GM19452 (cell line): ENCODE data around the gene CALR3.
"Not testable (repeated sequence)": the region's sequence is repeated elsewhere in the genome, so short reads cannot be mapped to it uniquely, and the experiment has no call there.

Experiments used
- ATAC-seq: cut with Tn5 transposase; IDR thresholded peaks from one replicate; pipeline ENCODE4 v1.9.1; 2021; ENCODE audit not compliant: unreplicated experiment

CALR3 gene

DNA sequence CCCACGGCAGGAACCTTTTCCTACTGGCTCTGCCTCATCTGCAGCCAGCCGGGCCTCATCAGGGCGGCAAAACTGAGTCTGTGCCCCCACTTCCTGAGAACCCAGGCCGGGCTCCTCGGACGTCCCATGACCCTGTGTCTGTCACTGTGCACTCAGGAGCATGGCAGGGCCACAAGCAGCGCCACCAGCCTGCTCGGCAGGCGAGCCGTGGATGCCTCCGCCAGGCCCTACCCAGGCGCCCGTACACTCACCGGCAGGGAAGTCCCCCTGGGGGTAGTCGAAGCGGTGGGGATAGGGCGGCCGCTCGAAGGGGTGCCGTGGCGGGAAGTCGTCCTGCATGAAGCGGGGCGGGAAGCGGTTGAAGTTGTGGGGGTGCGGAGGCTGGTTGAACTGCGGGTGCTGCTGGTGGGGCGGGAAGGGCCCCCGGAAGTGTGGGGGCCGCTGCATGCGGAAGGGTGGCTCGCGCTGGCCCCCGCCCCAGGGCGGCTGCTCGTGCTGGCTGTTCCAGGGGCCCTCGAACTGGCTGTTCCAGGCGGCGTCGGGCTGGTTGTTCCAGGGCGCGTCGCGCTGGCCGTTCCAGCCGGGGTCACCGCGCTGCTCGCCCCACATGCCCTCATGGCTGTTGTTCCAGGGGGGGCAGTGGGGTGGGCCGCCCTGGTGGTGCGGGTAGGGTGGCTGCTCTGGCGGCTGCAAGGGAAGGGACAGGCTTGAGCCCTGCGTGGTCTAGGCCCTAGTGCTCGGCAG is 29.2 kb upstream of the CALR3 start:
- ATAC-seq: no peak

- ATAC-seq: no peak
These were observed 26.8 kb upstream of the CALR3 start for GRCh38 chr19:16522559-16523377.

DNA sequence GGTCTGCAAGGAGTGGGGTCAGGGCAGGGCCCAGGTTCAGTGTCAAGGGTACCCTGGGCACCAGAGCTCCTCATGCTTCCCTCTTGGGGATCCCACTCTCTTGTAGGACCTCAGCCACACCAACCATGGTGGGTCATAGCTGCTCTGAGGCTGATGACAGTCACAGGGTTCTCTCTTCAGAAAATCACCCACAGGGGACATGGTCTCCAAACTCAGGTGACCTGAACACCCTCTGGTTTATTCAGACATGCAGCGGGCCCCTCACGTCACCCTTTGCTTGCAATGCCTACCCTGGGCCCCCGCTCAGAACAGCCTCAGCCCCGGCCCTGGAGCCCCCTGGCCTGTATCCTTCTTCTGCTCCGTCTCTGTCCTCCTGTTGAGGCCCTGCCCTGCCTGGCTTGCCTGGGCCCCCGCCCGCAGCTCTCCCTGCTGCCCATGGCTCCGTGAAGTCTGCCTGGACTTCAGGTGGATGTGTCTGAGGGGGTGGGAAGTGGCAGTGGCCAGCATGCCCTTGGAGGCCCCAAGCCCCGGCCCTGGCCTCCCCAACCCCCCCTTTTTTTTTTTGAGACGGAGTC is 25.8 kb upstream of the CALR3 start:
- ATAC-seq: no peak

DNA sequence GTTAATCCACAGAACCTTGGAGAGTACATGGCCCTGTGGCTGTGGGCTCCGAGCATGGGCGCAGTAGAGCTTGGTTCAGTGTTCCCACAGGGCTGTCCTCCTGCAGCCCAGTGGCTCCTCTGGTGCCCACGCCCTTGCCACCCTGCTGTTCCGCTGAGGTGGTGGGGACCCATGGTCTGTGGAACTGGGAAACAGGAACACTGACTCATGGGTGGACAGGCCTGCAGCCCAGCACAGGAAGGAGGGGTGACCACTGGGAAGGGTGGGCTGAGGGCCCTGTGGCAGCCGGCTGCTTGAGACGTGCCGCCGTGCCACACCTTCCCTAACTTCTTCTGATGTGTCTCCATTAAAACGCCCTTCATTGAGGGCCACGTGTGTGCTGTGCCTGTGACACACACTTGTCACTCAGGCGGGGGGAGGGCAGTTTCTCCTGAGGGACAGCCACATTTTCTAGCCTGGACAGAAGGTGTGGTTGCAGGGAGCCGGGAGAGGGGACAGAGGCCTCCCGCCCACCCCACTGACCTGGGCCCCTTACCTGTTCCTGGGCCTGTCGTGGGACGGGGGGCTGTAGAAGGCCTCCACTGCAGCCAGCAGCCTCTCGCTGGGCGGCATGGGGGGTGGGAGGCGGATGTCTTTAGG is 25.1 kb upstream of the CALR3 start:
- no peak for ATAC-seq

- ATAC-seq: no peak
These were observed 24.4 kb upstream of the CALR3 start for GRCh38 chr19:16520074-16520973.

- no peak for ATAC-seq
These were observed 23.3 kb upstream of the CALR3 start for GRCh38 chr19:16519230-16519687.

GRCh38 chr19:16518483-16519229 is 22.7 kb upstream of the CALR3 start:
- no peak for ATAC-seq

GRCh38 chr19:16518061-16518460 is 22.1 kb upstream of the CALR3 start:
- no peak for ATAC-seq

- ATAC-seq: no peak
These were observed 21.1 kb upstream of the CALR3 start for GRCh38 chr19:16516923-16517610.

GRCh38 chr19:16516381-16516780 is 20.4 kb upstream of the CALR3 start:
- no peak for ATAC-seq

- ATAC-seq: no peak
These were observed 18.5 kb upstream of the CALR3 start for GRCh38 chr19:16514383-16515019.

- not testable (repeated sequence) for ATAC-seq
These were observed 16.6 kb upstream of the CALR3 start for GRCh38 chr19:16512611-16513010.

DNA sequence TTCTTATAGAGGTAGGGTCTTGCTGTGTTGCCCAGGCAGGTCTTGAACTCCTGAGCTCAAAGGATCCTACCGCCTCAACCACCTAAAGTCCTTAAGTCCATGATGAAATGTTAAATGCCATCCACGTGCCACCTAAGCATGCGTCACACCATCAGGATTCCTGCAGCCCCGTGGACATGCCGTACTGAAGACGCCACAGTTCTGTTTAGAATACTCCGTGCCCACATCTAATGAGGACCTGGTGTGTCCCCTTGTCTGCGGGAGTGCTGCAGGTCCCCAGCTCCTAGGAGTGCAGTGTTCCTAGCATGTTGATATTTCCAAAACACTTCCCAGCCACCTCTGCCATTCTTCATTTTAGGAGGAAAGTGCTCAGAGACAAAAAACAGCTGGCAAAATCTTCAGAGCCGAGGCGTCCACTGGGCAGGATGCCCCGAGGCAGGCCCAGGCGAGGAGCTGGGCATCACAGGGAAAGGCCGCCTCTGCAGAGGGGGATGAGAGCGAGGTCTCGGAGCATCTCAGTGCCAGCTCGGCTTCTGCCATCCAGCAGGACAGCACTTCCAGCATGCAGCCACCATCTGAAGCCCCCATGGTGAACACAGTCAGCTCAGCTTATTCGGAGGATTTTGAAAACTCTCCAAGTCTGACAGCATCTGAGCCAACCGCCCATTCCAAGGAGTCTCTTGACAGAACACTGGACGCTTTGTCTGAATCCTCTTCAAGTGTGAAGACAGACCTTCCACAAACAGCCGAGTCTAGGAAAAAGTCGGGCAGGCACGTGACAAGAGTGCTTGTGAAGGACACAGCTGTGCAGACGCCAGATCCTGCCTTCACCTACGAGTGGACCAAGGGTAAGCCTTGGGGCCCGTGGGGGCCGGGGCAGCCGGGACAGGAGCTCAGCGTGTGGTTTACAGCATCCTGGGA is 13.4 kb upstream of the CALR3 start:
- ATAC-seq: no peak

DNA sequence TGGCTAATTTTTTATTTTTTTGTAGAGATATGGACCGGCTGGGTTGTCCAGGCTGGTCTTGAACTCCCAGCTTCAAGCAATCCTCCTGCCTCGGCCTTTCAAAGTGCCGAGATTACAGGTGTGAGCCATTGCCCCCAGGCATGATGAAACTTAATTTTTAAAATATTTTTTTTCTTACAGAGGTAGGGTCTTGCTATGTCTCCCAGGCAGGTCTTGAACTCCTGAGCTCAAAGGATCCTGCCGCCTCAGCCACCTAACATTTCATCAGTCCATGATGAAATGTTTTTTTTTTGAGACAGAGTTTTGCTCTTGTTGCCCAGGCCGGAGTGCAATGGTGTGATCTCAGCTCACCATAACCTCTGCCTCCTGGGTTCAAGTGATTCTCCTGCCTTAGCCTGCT is 12.6 kb upstream of the CALR3 start:
- no peak for ATAC-seq

DNA sequence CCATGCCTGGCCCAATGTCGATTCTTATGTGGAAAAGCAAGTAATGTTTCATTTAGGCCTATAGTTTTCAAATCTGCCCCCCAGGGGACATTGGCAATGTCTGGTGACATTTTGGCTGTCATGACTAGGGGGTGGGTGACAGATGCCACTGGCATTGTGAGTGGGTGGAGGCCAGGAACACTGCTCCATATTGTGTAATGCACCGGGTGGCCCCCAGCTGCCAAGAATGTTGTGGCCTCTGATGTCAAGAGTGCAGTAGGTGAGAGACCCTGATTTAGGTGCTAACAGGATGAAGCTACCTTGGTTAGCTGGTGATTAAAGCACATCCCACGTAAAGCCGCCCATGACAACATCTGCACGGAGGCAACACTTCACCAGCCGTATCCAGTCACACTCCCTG is 11.0 kb upstream of the CALR3 start:
- ATAC-seq: no peak

DNA sequence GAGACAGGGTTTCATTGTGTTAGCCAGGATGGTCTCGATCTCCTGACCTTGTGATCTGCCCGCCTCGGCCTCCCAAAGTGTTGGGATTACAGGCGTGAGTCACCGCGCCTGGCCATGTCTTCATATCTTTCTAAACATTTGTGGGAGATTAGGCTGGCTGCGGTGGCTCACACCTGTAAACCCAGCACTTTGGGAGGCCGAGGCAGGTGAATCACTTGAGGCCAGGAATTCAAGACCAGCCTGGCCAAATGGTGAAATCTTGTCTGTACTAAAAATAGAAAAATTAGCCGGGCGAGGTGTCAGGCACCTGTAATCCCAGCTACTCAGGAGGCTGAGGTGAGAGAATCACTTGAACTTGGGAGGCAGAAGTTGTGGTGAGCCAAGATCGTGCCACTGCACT is 10.2 kb upstream of the CALR3 start:
- ATAC-seq: not testable (repeated sequence)

- ATAC-seq: no peak
These were observed 8.3 kb upstream of the CALR3 start for GRCh38 chr19:16504271-16504670.

- no peak for ATAC-seq
These were observed 1.9 kb upstream of the CALR3 start for GRCh38 chr19:16497837-16498236.
